ENCODE results near the gene SP140. TPM values are rescaled to one million over a fixed set of nuclear protein-coding genes. Genes with fewer than 3 reads are reported as not detected.
A peak's percentile ranks its signal among the peaks of the same experiment; 100 is the strongest.

Gene SP140
- total and polyA plus RNA-seq, 10 of the 15 experiments (the other 5 are each of a cell fraction or from before 2014, with no cell fraction given): 61.7 to 164 (median 90.7) TPM

GRCh38 chr2:230327418-230328154 lies 102.0 kb downstream of the SP140 start:
- peak; percentile 71 for ATAC-seq
- ChIA-PET SMC1A (ENCODE audit: uncharacterized antibody, unreplicated experiment) (interaction anchor here (0.7 to 4.0 kb wide), 24 partner anchors 10 to 288 kb away, joined by 3 to 23 read pairs (median 4); partner anchors contain the start of genes SP110 and SP140), RAD21 (ENCODE audit: unreplicated experiment) (interaction anchor here (1.0 to 2.1 kb wide), 18 partner anchors 9 to 283 kb away, joined by 3 to 14 read pairs (median 5); partner anchors contain the start of genes SP100, SP110 and SP140), POLR2A (interaction anchor here (0.6 to 2.4 kb wide), 11 partner anchors 9 to 260 kb away, joined by 3 to 12 read pairs (median 5); partner anchors contain the start of genes SP100 and SP140), CTCF (interaction anchor here (0.6 to 2.3 kb wide), 11 partner anchors 9 to 319 kb away, joined by 3 to 8 read pairs (median 3); no protein-coding TSS in a partner anchor)
- Histone ChIP-seq H3K4me2 (ENCODE audit: control insufficient read depth, insufficient read depth) (peak overlapping the region; percentile 96), H3K4me3 (peak overlapping the region; percentile 78), H3K79me2 (ENCODE audit: control insufficient read depth, insufficient read depth, low read length) (peaks cover 8% of the 10 kb centered on the region), H3K9ac (ENCODE audit: control insufficient read depth, insufficient read depth, low read length) (peak overlapping the region; percentile 87), H3K36me3 (ENCODE audit: control insufficient read depth in 2 of 2, insufficient read depth in 2 of 2, low read length in 1 of 2) (no peaks in the 10 kb centered on the region), H4K20me1 (ENCODE audit: control insufficient read depth, insufficient read depth) (no peaks in the 10 kb centered on the region), H3K27me3 (replicated peaks in 1 of 2; ENCODE audit: control insufficient read depth in 2 of 2, insufficient read depth in 2 of 2, low read length in 1 of 2) (no peaks in the 10 kb centered on the region), H2AFZ (ENCODE audit: control insufficient read depth, low read depth, low read length) (peak overlapping the region; percentile 87), H3K4me1 (ENCODE audit: control insufficient read depth, insufficient read depth, low read length) (no peaks in the 10 kb centered on the region), H3K9me3 (replicated peaks; ENCODE audit: control insufficient read depth, insufficient read depth, low read length) (no peaks in the 10 kb centered on the region; the same call in 1 of the 3 replicates), H3K27ac (ENCODE audit: control insufficient read depth, insufficient read depth) (peak overlapping the region; percentile 96)
- in situ Hi-C loops (cut with MboI) (no loop called here), intact Hi-C loops (cut with micrococcal nuclease; ENCODE audit: unreplicated experiment) (loop anchor here (5.0 kb wide), 4 partner anchors 90 to 285 kb away; partner anchors contain the start of genes SP100 and SP140)
- WGBS (ENCODE audit: insufficient coverage, insufficient replicate concordance, low lambda C conversion rate, missing lambda C conversion rate): 13% methylated on average over 5 of the region's 5 CpGs
- no peak for DNase-seq (ENCODE audit: low read depth, low spot score)
- FAIRE-seq: peak; percentile 76
- BruUV-seq (replicated peaks): TSS peak; percentile 57
- TF ChIP-seq, protein P1, sequence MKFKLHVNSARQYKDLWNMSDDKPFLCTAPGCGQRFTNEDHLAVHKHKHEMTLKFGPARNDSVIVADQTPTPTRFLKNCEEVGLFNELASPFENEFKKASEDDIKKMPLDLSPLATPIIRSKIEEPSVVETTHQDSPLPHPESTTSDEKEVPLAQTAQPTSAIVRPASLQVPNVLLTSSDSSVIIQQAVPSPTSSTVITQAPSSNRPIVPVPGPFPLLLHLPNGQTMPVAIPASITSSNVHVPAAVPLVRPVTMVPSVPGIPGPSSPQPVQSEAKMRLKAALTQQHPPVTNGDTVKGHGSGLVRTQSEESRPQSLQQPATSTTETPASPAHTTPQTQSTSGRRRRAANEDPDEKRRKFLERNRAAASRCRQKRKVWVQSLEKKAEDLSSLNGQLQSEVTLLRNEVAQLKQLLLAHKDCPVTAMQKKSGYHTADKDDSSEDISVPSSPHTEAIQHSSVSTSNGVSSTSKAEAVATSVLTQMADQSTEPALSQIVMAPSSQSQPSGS (IDR thresholded peaks at IDR 0.05; ENCODE audit: low read length): no peak
- TF ChIP-seq RBBP5 (conservative IDR thresholded peaks at IDR 0.05) (no peak), CUX1 (IDR thresholded peaks at IDR 0.05; ENCODE audit: insufficient replicate concordance, low read depth, low read length) (peak; percentile 55), FOXM1 (IDR thresholded peaks at IDR 0.05; ENCODE audit: low read depth, low read length) (0 out of 2 replicates have a peak, but pooled peaks have one; percentile 16), EZH2 (IDR thresholded peaks at IDR 0.05; ENCODE audit: borderline replicate concordance, control insufficient read depth, low read depth, low read length) (no peak), BHLHE40 (IDR thresholded peaks at IDR 0.05; ENCODE audit: borderline replicate concordance in 1 of 2, low read depth in 2 of 2, low read length in 1 of 2) (no peak), PAX8 (IDR thresholded peaks at IDR 0.05) (no peak), SREBF1 (IDR thresholded peaks at IDR 0.05; ENCODE audit: low read length) (no peak), NFXL1 (IDR thresholded peaks at IDR 0.05; ENCODE audit: borderline replicate concordance) (no peak), NR2F1 (conservative IDR thresholded peaks at IDR 0.05) (no peak), HDAC2 (IDR thresholded peaks at IDR 0.05) (no peak)
- TF ChIP-seq, protein P2, sequence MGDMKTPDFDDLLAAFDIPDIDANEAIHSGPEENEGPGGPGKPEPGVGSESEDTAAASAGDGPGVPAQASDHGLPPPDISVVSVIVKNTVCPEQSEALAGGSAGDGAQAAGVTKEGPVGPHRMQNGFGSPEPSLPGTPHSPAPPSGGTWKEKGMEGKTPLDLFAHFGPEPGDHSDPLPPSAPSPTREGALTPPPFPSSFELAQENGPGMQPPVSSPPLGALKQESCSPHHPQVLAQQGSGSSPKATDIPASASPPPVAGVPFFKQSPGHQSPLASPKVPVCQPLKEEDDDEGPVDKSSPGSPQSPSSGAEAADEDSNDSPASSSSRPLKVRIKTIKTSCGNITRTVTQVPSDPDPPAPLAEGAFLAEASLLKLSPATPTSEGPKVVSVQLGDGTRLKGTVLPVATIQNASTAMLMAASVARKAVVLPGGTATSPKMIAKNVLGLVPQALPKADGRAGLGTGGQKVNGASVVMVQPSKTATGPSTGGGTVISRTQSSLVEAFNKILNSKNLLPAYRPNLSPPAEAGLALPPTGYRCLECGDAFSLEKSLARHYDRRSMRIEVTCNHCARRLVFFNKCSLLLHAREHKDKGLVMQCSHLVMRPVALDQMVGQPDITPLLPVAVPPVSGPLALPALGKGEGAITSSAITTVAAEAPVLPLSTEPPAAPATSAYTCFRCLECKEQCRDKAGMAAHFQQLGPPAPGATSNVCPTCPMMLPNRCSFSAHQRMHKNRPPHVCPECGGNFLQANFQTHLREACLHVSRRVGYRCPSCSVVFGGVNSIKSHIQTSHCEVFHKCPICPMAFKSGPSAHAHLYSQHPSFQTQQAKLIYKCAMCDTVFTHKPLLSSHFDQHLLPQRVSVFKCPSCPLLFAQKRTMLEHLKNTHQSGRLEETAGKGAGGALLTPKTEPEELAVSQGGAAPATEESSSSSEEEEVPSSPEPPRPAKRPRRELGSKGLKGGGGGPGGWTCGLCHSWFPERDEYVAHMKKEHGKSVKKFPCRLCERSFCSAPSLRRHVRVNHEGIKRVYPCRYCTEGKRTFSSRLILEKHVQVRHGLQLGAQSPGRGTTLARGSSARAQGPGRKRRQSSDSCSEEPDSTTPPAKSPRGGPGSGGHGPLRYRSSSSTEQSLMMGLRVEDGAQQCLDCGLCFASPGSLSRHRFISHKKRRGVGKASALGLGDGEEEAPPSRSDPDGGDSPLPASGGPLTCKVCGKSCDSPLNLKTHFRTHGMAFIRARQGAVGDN (IDR thresholded peaks at IDR 0.05): no peak

Measured in GM12878 (cell line).